NOMO-1 (cell line): ENCODE data around the gene A3GALT2.
"Not testable (repeated sequence)": the region's sequence is repeated elsewhere in the genome, so short reads cannot be mapped to it uniquely, and the experiment has no call there.

Source experiments
- DNase-seq, 2 experiments: peaks; one replicate each; lab custom pipeline; 2025; ENCODE audit not compliant: unreplicated experiment in 2 of 2; lab: John Stamatoyannopoulos, UW

A3GALT2 gene

GRCh38 chr1:33295450-33296081 is 25.3 kb downstream of the A3GALT2 start:
- peak; percentile 10 to 32 for DNase-seq

GRCh38 chr1:33295023-33295422 is 25.9 kb downstream of the A3GALT2 start:
- DNase-seq = no peak

GRCh38 chr1:33294071-33295010 is 26.6 kb downstream of the A3GALT2 start:
- no peak for DNase-seq

GRCh38 chr1:33292726-33293340 is 28.1 kb downstream of the A3GALT2 start:
- DNase-seq = no peak

- not testable (repeated sequence) for DNase-seq
Observed at GRCh38 chr1:33290615-33291014, 30.3 kb downstream of the A3GALT2 start.

- no peak for DNase-seq
Observed at GRCh38 chr1:33289858-33290154, 31.1 kb downstream of the A3GALT2 start.

- DNase-seq = no peak
Observed at GRCh38 chr1:33288976-33289857, 31.7 kb downstream of the A3GALT2 start.

- no peak for DNase-seq
Observed at GRCh38 chr1:33287317-33287716, 33.6 kb downstream of the A3GALT2 start.

- DNase-seq = no peak
Observed at GRCh38 chr1:33286451-33287185, 34.3 kb downstream of the A3GALT2 start.

- no peak for DNase-seq
Observed at GRCh38 chr1:33284049-33284448, 36.8 kb downstream of the A3GALT2 start.

GRCh38 chr1:33282791-33283190 is 38.1 kb downstream of the A3GALT2 start:
- DNase-seq = no peak

GRCh38 chr1:33281554-33282303 is 39.2 kb downstream of the A3GALT2 start:
- DNase-seq = no peak

- DNase-seq = no peak
Observed at GRCh38 chr1:33280091-33280661, 40.7 kb downstream of the A3GALT2 start.

- no peak for DNase-seq
Observed at GRCh38 chr1:33277488-33278084, 43.3 kb downstream of the A3GALT2 start.

GRCh38 chr1:33276573-33277298 is 44.2 kb downstream of the A3GALT2 start:
- DNase-seq = no peak

- DNase-seq = no peak
Observed at GRCh38 chr1:33275706-33276572, 45.0 kb downstream of the A3GALT2 start.

- no peak for DNase-seq
Observed at GRCh38 chr1:33275195-33275594, 45.7 kb downstream of the A3GALT2 start.
